Measurements from ENCODE around the gene PRKCE.

PRKCE gene

DNA sequence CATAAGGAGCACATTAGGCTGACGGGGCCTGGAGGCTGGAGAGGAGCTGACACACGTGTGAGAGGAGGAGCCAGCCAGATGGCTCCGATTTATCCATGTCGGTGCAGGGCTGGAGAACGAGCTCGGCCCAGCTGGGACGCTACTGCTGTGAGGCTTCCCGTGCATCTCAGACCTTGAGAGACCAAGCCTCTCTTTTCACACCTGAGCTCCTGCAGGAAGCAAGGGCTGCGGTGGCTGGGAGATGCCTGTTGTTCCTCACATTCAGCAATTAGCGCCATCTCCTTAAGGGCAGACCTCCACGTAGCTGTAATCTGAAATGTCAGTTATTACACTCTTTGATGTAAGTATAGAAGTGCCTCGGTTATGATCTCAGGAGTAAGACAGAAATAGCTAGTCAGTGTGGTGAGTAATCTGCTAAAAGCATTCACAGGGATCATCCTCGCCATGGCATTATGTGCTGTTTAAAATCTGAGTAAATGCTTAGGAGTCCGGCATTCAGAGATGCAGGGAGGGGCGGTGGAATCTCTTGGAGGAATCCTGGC is 107.9 kb downstream of the PRKCE start:
- no peak for DNase-seq

DNA sequence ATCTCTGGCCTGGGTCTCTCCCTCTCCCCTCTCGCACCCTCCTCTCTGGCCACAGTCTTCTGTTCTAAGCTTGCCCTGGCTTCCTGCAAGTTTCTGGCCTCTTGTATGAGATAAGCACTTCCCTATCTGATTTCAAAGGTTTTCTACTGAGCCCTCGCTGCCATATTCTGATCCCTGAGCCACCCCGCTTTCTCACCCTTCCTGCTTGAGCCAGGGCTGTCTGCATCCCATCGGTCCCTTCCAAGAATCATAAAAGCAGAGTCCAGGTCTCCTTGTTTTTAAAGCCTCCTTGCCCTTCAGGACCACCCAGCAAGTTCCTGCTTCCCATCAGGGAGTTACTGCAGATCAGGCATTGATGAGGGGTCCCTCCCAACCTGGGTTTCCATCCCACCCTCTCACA is 110.2 kb downstream of the PRKCE start:
- DNase-seq, result no peak

GRCh38 chr2:45763255-45763654 is 111.8 kb downstream of the PRKCE start:
- DNase-seq, result no peak

DNA sequence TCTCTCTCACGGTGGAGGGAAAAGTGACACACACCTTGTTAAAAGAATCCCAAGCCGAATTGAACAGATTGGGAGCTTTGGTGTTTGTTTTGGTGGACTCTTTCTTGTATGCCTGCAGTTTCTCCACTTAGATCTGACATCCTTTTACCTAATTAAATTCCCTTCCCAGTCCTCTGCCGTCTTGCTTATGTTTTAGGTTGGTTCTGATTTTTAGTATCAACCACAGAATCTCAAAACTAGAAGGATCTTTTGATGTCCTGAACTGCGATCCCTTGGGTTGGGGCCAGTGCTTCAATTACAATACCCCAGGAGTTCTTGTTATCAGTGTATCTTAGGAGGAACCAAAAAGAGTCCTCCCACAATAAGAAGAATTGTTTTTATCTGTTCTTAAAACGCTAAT is 112.3 kb downstream of the PRKCE start:
- DNase-seq, result no peak

GRCh38 chr2:45765007-45765727 is 113.7 kb downstream of the PRKCE start:
- DNase-seq, result no peak

DNA sequence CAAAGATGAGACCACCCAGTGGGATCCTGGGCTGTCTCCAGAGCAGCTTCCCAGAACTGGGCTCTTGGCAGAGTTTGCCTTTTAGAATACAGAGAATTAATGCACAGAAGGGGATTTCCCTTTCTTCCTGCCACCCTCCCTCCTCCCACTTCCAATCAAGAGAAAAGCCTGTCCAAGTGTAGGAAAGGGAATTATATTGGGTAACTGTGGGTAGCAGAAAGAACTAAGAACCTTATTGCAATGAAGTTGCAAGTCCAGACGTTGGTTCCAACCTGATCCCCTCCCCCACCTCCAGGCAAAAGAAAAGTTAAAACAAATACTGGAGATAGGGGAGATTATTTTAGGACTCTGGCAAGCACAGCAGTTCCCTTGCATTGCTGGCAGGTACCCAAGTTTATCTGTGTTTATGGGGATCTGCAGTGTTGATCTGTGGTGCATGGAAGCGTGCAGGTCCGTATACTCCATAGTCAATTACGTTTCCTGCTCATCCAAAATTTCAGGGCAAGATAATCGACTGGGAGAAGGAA is 114.3 kb downstream of the PRKCE start:
- DNase-seq, result no peak

- DNase-seq, result no peak
These were observed 116.7 kb downstream of the PRKCE start for GRCh38 chr2:45768208-45768607.

DNA sequence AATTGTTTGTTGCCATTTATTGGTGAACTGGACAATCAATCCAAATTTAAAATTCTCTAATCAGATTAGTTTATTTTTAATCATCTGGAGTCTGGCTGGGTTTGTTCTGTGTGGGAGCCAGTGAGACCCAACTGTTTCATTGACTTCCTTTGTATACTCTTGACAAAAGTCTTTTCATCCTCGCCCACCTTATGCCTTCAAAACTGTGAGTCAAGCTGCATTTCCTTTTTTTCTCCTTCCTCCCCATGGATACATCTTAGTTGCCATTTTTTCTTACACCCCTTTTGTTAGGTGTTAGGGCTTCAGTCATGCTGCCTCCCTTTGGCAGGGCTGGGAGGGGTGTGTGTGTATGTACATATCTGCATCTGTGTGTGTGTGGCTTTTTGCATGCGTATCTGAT is 117.6 kb downstream of the PRKCE start:
- DNase-seq, result no peak

DNA sequence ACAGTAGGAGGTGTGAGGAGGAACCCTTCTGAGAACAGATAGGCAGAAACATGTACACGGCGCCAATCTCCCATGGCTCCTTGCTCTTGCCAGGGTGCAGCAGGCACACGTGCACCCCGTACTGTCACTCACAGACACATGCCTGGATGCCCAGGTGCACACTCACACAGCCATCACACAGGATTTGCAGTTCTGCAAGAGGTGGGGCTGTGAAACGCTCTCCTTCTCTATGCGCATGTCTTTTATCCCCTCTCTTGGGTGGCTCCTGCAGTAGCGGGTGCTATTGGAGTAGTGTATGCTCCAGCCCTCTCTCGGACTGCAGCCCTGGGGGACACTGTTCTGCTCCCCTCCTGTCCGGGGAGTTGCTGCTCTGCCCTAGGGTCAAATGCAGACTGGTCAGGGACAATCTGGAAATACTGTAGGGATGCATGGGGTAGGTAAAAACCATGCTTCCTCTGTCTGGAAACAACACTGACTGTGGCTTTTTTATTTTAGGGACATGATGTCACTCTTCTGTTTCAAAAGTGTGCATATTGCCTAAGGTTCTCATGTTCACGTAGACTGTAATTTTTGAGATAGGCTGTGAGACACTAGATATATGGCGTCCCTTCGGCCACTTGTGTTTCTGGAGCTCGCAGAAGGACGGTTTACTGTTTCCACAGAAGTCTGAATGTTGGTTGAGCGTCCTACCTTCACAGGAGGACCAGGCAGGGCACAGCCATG is 118.5 kb downstream of the PRKCE start:
- no peak for DNase-seq

GRCh38 chr2:45770811-45771210 is 119.3 kb downstream of the PRKCE start:
- no peak for DNase-seq

DNA sequence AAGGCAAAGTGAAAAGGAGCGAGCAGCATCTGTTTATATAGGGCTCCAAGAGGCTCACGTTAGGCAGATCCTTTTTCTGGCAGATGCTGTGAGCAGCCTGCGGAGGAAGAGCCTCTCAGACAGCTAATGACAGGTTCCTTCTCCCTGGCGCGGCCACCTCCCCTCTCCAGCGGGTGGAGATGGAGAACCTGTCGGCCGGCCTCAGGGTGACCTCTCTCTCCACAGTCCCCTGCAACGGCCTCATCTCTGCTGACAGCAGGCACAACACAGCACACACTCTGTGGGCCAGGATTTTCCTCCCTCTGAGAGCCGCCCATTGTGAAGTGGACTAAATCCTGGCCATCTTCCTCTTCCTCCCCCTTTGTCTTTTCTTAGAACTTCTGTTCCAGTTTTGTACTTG is 119.8 kb downstream of the PRKCE start:
- DNase-seq, result no peak

DNA sequence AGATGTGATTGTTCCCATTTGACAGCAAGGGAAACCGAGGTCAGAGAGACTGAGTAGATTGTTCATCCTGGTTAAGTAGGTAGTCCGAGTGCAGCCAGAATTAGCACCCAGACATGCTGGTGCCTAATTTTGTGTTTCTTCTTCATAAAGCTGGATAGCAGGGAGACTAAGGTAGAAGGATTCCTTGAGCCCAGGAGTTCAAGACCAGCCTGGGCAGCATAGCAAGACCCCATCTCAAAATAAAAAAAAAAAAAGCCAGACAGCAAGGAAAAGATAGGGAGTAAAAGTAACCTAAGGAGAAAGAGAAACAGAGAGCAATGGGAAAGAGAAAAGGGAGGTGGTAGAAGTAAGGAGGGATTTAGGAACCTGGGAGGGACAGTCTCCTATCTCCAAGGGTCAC is 120.6 kb downstream of the PRKCE start:
- DNase-seq, result no peak

DNA sequence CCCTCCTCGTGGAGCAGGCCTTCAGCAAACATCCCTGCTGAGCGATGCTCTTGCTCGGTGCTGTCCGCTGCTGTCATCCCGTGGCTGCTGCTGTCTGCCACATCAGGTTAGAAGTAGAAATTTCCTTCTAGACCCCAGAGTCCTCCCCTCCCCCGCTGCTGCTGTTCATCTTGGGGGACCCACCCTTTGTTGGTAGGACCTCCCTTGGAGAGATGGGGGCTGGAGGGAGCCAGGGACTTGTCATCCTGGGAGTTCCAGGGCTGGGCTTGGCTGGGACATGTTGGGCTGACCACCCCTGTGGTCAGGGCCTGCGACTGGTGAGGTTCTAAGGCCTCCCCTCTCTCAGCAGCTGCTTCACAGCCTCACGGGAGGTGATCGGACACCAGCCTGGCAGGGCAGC is 122.4 kb downstream of the PRKCE start:
- DNase-seq, result no peak

GRCh38 chr2:45774688-45775244 is 123.3 kb downstream of the PRKCE start:
- no peak for DNase-seq

GRCh38 chr2:45776160-45776955 is 124.9 kb downstream of the PRKCE start:
- DNase-seq, result no peak

DNA sequence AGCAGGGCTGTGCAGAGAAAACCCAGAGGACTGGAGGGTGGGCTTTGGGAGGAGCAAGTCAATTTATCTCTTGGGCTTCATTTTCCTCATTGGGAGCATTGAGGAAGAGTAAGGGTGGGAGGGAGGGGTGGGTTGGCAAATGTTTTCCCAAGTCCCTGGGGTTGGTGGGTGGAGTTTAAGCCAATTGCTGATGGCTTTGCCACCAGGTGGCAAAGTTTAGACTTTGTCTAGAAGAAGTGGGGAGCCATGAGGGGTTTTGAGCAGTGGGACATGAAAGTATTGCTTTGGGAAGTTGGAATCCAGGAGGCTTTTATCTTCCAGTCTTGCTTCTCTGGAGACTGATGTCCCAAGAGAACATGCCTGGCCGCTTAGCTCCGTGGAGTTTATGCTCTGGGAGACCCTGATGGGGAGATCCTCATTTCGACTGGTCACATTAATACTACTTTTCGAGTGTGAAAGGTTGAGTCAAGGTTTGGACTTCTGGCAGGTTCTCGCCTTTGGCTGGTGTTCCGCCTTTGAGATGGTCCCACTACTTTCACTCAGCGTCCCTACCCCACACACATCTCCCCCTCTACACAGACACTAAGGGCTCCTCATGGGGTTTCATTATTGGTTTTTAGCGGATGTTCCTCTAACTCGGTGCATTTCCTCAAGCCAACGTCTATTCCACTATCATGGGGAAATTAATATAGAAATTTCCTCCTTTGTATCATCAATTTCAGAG is 126.7 kb downstream of the PRKCE start:
- DNase-seq, result no peak

DNA sequence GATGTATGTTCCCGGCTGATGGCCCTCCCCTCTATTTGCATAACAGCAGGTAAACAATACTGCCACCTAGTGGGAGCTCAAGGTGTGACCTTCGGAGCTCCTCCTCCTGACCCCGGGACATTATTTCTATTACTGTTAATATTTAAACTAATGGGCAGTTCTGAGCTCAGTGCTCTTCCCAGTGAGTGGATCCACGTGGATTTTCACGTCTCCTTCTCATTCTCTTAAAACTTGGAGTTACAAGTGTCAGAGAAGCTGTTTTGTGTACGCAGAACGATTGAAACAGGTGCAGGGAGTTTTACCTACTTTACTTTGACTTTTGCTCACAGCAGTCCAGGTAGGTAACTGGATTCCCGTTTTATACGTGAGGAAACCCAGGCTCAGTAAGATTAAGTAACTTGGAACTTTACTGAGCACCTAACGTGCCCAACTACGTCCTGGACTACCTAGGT is 127.3 kb downstream of the PRKCE start:
- no peak for DNase-seq

DNA sequence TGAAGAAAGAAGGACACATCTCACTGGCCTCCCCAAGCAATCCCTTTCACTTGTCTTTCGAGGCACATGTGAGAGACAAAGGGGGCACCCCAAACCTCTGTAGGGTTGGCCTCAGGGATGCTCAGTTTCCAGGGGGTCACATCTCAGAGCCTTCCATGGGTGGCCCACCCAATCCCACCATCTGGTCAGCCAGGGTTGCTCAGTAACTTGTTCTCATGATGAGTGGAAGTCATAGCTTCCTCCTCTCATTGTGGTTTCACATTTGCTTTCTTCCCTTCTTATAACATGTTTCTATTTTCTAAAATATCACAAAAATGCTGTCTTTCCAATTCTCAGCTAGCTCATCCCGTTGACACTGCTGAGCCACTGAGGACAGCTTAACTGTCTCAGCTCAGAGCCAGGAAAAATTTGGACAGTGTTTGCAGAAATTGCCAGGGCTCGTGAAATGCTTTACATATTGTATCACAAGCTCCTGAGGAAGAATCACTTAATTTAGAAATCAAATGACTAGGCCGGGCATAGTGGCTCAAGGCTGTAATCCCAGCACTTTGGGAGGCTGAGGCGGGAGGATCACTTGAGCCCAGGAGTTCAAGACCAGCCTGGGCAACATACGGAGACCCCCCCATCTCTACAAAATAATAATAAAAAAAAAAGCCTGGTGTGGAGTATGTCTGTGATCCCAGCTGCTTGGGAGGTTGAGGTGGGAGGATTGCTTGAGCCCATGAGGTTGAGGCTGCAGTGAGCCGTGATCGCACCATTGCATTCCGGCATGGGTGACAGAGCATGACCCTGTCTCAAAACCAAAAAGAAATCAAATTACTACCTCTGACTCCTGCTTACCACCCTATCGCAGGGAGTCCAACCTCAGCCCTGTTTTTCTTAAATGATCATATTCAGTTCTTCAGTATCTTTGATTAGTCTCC is 129.3 kb downstream of the PRKCE start:
- DNase-seq, result no peak

DNA sequence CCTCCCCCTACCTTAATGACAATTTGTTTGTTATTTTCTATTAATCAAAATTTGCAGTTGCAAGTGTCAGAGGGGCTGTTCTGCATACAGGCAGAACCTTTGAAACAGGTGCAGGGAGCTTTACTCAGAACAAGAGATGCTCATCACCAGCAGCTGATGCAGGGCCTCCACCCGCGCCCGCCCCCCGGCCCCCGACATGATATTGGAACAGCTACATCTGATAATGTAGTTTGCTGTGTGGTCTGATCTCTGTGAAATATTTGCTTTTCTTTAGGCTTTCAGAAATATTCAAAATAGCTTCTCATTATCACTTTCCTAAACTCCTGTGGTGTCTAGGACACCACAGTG is 130.0 kb downstream of the PRKCE start:
- DNase-seq, result no peak

DNA sequence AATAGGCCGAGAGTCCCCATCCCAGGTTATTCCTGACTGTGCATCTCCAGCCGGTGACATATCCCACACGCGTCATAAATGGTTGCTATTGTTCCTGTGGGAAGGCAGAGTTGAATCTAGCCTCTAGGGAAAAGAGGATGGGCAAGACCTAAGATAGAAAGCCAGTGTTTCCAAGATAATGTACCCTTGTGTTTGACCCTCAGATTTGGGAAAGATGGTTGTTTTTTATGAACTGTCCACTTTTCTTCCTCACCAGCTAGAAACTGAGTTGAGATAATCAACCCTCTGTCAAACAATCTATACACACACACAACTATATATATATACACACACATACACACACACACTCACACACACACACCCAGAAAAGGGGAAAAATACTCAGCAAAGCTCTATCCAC is 131.0 kb downstream of the PRKCE start:
- DNase-seq, result no peak

DNA sequence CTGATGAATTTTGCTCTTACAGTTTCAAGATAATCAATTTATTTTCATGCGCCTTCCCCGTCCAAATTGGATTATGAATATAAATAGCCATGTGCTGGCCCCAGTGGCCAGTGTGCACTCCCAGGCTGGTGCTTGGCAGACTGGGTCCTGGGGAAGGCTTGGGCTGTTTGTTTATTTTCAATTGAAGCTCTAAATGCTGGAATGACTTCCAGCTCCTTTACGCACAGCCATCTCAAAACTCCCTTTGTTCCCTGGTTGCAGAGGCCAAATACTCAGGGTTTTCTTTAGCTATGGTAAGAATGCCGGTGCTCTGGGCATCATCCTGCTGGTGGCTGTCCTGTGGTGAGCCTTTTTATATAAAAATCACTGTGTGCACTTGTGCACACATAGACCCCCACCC is 131.5 kb downstream of the PRKCE start:
- no peak for DNase-seq

Measured in SHP77 treated with DMSO at 0.1 percent for 48 hours (cell line).